NCI-H446 treated with DMSO at 0.1 percent for 48 hours (cell line): ENCODE measurements around the gene OR52E5.

ENCODE experiments used
- DNase-seq: peaks from one replicate; lab custom pipeline; 2025; lab: John Stamatoyannopoulos, UW

The OR52E5 gene

DNA sequence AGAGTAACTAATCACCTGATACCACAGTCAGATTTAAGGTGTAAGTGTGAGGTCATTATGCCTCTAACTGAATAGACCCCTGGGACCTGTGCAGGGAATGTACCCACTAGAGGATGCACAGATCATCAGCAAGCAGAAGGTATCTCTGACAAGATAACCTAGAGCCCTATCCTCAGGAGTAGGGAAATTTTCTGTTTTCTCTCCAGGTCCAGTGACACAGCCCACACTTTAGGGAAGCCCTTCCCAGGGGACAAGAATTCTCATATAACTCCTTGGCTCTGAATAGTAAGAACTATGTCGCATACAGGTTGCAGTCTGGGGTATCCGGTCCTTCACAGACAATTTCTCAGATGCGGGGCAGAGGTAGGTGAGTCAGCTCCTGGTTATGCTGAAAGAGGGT, at the start of gene OR52E5:
Gene OR52E5, plus strand, starts transcription at position 301 of the 400 bp plus-strand sequence. CDS start 7,569 bp downstream, outside the sequence.
- DNase-seq: no peak

- no peak for DNase-seq
Observed at GRCh38 chr11:5846701-5847100, 46.3 kb upstream of the OR52E5 start.

DNA sequence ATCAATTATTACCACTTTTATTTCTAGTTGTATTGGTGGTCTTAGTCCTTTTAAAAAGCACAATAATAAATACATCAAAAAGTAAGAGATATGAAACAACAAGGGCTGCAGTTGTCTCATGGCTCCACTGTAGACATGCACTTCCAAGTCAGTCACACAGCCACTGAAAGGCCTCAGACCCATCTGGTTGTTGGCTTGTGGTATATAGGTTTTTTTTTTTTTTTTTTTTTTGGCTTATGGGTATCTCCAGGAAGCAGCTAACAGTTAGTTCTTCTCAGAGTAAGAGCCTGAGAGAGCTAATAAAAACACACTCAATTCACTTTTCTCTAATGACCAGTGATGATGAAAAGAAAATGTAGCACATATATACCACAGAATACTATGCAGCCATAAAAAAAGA, 45.3 kb upstream of the OR52E5 start:
- no peak for DNase-seq

DNA sequence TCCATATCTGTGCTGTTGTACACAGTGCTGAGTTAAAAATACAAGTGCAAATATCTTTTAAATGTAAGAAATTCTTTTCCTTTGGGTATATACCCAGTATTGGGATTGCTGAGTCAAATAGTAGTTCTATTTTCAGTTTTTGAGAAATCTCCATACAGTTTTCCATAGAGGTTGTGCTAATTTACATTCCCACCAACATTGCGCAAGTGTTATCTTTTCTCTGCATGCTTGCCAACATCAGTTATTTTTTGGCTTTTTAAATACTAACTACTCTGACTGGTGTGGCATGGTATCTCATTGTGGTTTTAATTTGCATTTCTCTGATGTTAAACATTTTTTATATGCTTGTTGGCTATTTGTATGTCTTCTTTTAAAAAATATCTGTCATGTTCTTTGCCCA, 42.0 kb upstream of the OR52E5 start:
- no peak for DNase-seq

DNA sequence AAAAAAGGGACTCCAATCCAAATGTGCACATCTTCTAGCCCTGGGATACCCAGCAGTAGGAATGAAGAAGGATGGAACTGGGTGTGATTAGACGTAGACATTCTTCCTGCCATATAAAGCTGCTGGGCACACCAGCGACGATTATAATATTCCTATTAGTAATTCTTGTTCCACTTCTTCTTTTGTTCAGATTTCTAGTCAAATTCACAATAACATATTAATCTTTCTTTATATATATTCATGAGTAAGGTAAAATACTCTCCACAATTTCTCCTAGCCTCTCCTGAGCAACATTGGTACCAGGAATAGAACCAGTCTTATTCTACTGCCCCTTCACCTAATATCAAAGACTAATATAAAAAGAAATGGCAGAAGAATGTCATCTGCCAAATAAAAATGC, 35.4 kb upstream of the OR52E5 start, which contains the start of gene OR52E8:
Gene OR52E8, minus strand, starts transcription at position 101 of the 400 bp plus-strand sequence. Its CDS starts 0 bp downstream, at position 101.
- no peak for DNase-seq

- DNase-seq: no peak
Observed at GRCh38 chr11:5865826-5866225, 27.2 kb upstream of the OR52E5 start.

GRCh38 chr11:5878564-5878963, 14.4 kb upstream of the OR52E5 start:
- DNase-seq: no peak

GRCh38 chr11:5880329-5880728, 12.7 kb upstream of the OR52E5 start, which contains the start of gene OR52E4:
Gene OR52E4, plus strand, starts transcription at chr11:5880629. Its CDS starts 3,664 bp downstream, at chr11:5884293.
- DNase-seq: no peak

GRCh38 chr11:5881756-5882155, 11.3 kb upstream of the OR52E5 start:
- no peak for DNase-seq

DNA sequence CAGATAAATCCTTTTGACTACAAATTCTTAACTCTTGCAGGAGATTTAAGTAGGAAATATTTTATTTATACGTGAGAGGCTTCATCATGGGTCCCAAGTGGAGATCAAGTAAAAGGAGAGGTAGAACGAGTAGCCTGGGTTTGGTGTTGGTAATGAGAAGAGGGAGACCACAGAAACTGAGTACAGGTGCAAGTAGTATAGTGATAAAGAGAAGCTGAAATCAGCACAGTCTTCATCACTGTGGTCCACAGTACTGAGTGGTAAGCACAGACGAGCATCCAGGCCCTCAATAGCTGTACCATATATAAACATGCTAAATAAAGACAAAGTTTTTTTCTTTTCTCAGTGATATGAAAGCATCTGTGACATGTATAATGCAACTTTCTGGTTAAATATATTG, 5.8 kb upstream of the OR52E5 start:
- DNase-seq: no peak

DNA sequence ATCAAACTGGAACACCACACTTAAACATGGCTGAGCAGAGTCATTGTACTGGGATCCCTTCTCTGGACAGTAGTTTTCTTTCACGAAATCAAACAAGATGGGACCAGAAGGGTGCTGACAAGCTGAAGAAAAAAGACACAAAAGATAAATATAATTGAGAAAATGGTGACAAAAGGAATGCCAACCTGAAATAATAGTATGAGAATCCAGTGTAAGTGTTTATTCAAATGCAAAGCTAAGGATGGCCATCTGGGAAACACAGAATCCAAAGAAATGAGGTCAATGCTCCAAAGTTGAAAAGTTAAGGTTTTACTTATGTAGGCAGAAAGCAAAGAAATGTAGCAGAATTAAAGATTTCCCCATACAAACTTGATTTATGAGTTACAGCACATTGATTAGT, 5.3 kb upstream of the OR52E5 start:
- DNase-seq: no peak

DNA sequence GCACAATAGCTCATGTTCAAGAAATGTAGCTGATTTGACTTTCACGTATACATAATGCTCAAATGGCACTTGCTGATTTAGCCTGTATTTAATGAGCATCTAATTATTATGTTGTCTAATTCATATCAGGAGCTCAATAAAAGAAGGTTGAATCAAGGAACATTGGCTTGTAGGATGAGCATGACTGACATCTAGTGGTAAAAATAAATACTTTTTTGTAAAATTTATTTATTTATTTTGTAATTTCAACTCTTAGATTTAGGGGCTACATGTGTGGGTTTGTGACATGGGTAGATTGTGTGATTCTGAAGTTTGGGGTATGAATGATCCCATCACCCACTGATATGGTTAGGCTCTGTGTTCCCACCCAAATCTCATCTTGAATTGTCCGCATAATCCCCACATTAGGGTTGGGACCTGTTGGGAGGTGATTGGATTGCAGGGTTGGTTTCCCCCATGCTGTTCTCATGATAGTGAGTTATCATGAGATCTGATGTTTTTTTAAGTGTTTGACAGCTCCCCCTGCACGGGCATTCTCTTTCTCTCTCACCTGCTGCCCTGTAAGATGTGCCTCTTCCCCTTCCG, 1.7 kb upstream of the OR52E5 start:
- peak; percentile 6 for DNase-seq

- no peak for DNase-seq
Observed at GRCh38 chr11:5899534-5899933, 6.5 kb downstream of the OR52E5 start.

DNA sequence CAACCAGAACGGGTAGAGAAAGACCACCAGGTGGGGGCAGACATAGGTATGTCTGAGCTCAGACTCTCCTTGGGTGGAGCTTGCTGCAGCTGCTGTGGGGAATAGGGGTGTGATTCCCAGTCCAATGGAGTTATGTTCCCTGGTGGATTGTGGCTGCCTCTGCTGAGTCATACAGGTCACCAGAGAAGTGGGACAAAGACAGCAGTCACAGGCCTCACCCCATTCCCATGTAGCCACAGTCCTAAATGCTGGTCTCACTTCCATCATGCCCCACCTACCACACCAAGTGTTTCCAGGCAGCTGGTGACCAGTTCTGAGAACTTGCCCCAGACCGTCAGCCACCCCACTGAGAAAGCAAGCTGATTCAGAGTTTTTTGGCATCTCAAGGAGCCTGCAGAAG, 17.5 kb downstream of the OR52E5 start:
- DNase-seq: no peak

DNA sequence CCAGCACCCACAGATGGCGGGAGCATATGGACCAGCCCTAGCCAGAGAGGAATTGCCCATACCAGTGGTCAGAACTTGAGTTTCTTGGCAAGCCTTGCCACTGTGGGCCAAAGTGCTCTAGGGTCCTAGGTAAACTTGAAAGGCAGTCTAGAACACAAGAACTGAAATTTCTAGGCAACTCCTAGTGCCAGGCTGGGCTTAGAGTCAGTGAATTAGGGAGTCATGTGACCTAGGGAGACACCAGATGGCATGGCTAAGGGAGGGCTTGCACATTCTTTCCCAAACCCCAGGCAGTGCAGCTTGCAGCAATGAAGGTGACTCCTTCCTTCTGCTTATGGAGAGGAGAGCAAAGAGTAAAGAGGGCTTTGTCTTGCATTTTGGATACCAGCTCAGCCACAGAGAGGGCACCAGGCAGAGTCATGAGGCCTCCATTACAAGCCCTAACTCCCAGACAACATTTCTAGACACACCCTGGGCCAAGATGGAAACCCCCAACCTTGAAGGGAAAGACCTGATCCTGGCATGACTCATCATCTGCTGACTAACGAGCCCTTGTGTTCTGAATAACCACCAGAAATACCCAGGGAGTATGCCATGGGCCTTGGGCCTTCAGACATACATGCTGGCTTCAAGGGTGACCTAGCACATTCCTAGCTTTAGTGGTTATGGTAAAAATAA, 29.9 kb downstream of the OR52E5 start:
- no peak for DNase-seq

GRCh38 chr11:5923427-5923776, 30.4 kb downstream of the OR52E5 start:
- DNase-seq: no peak

DNA sequence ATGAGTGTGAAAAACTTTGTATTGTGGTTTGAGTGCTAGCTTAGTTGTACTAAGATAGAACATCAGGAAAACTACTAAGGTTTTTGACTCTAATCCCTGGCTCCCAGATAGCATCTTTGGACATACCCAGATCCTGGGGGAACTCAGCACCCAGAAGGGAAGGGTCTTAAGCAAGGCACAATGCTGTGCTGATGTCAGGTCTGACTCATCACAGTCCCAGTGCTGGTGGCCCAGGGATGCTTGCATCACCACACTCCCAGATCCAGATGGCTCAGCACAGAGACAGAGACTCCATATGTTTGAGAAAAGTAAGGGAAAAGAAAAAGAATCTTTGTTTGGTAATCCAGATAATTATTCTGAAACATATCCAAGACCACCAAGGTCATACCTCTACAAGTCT, 30.8 kb downstream of the OR52E5 start:
- DNase-seq: no peak

GRCh38 chr11:5928271-5928670, 35.3 kb downstream of the OR52E5 start:
- DNase-seq: no peak

DNA sequence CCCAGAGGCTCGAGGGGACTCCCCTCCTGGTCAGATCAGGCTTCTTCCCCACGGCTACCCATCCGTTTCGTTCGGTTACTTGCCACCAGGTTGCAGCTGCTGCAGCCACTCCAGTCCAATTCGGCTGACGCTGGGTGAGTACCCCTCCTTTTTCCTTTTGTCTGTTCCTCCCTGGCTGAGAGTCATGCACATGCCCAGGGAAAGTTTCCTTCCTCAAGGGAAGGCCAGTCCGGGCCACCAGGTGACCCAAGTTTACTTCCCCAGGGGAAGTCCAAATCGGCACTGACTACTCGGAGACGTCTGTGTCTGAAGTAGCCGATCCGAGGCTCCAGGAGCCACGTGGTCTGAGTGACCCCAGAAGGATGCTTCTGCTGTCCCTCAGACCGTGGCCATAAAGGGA, 35.8 kb downstream of the OR52E5 start:
- no peak for DNase-seq

DNA sequence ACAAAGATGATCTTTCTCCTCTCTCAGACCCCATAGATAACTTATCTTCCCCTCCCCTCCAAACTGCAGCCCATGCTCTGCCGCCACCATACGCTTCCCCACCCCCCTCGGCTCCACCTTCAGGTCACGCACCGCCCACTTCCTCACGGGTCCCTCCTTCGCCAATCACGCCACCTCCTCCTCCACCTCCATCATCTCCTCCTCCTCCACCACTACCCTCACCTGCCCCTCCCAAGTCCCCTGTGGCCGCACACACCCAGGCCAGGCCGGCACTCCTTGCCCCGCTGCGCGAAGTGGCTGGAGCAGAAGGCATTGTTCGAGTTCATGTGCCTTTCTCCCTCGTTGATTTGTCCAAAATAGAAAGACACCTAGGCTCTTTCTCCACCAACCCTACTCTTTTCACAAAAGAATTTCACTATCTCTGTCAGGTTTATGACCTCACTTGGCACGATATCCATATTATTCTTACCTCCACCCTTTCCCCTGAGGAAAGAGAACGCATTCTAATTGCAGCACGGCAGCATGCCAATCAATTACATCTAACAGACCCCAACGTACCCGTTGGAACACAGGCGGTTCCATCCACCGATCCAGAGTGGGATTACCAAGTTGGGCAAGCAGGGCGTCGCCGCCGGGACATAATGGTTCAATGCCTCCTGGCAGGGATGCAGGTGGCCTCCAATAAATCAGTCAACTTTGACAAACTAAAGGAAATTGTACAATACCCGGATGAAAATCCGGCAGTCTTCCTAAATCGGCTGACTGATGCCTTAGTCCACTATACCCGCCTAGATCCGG, 36.8 kb downstream of the OR52E5 start:
- DNase-seq: no peak

DNA sequence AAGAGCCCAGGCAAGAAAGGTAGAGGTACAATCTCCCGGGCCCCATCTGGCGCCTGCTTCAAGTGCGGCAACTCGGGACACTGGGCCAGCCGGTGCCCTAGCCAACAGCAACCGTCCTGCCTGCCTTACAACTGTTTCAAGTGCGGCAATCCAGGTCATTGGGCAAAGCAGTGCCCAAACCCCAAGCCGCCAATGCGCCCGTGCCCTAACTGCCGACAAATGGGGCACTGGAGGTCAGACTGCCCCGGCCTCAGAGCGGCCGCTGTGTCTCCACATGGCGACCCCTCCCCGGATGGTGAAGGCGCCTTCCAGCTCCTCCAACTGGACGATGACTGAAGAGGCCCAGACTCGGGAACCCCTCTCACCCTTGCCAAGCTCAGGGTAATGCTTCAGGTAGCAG, 37.6 kb downstream of the OR52E5 start:
- DNase-seq: no peak

DNA sequence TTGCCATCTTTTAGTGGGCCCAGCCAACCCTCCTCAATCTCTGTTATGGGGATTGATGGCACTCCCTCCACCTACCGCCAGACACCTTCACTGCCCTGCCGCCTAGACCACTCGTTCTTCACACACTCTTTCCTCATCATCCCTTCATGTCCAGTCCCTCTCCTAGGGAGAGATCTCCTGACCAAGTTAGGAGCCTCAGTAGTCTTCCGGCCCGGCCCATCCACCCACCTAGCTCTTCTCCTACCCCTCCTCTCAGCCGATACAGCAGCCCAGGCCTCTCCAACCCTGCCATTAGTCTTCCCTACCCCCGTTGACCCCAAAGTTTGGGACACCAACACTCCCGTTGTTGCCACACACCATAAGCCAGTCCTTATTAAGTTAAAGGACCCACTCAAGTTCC, 38.1 kb downstream of the OR52E5 start:
- no peak for DNase-seq

DNA sequence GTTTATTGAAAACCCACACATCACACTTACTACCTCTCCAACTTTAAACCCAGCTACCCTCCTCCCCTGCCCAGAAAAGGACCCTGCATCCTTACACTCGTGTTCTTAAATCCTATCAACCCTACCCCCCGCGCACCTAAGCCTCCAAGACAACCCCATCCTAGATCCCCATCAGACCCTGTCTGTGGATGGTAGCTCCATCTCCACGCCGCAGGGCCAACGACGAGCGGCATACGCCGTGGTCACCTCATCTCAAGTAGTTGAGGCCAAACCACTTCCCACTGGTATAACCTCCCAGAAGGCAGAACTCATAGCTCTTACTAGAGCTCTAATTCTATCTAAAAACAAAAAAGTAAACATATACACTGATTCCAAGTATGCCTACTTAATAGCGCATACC, 39.7 kb downstream of the OR52E5 start:
- no peak for DNase-seq
